Measurements from ENCODE around the gene CLTB.

CLTB gene

DNA sequence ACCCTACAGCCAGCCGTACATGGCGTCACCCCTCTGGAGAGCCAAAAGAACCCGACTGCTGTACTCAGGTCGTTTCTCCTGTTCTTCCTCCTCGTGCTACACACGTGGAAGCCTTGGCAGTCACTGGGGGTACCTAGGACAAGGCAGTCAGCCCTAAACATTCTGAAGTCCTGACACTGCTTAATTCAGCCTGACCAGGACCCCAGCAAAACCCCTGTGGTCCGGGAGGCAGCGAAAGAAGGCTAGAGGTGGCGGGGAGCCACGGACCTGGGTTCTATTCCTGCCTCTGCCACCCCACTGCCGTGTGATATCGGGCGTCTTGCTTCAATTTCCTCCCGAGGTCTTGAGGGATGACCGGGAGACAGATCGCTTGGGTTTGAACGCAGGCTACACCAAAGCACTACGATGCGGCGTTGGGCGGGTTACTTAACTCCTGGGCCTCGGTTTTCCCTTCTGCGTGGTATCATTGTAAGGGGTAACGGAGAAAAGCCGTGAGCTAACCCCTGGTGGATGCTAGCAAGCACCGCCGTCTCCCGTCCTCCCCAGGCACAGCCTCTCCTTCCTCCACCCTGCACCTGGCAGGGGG, 51.5 kb downstream of the CLTB start:
- H3K4me3 ChIP-seq, result peak overlapping the region; percentile 70 to 86 (median 81)
- H3K9ac ChIP-seq, result peak overlapping the region; percentile 72 to 88 (median 82)
- H3K27ac ChIP-seq, result peak overlapping the region; percentile 42 to 84 (median 76); a peak in 20 of 22 replicates
- H3K4me1 ChIP-seq, result peaks cover 40 to 67% (median 57%) of the 10 kb centered on the region in 10 experiments
- H3K27me3 ChIP-seq, result peaks cover 10 to 37% (median 24%) of the 10 kb centered on the region in 11 experiments; a peak in 21 of 22 replicates
- H3K9me3 ChIP-seq (replicated peaks in 1 of 11), result no peaks in the 10 kb centered on the region
- peaks cover under 1 to 28% (median 11%) of the 10 kb centered on the region in 11 experiments; a peak in 19 of 22 replicates for H4K20me1 ChIP-seq
- H3K4me2 ChIP-seq, result peak overlapping the region; percentile 89 to 100 (median 97)
- TF ChIP-seq Cebpa-rat (IDR thresholded peaks at IDR 0.05), result no peak
- peaks cover 0 to 25% (median 19%) of the 10 kb centered on the region in 11 experiments; a peak in 14 of 22 replicates for H3K36me3 ChIP-seq

DNA sequence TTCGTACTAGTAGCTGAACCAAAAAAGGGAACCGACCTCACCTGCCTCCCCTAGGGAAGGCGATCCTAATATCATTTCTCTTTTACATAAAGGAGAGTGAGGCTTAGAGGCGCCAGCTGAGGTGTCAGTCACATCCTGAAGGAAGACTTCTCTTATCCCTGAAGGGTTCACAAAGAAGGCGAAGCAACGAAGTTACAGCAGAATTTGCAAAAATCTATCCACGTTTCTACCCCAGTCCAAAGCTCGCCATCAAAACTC, 54.2 kb downstream of the CLTB start:
- H4K20me1 ChIP-seq, result peaks cover 14 to 44% (median 33%) of the 10 kb centered on the region in 11 experiments; a peak in 20 of 22 replicates
- no peak for TF ChIP-seq Cebpa-rat (IDR thresholded peaks at IDR 0.05)
- H3K27me3 ChIP-seq, result peaks cover 10 to 33% (median 24%) of the 10 kb centered on the region in 11 experiments; a peak in 21 of 22 replicates
- no peaks in the 10 kb centered on the region for H3K9me3 ChIP-seq (replicated peaks in 1 of 11)
- peak overlapping the region; percentile 25 to 88 (median 79); a peak in 21 of 22 replicates for H3K27ac ChIP-seq
- H3K4me3 ChIP-seq, result peak overlapping the region; percentile 80 to 100 (median 92)
- H3K4me2 ChIP-seq, result peak overlapping the region; percentile 83 to 97 (median 86)
- peak overlapping the region; percentile 84 to 96 (median 92) for H3K9ac ChIP-seq
- peaks cover 46 to 67% (median 61%) of the 10 kb centered on the region in 10 experiments for H3K4me1 ChIP-seq
- peaks cover 21 to 28% (median 23%) of the 10 kb centered on the region in 11 experiments; a peak in 21 of 22 replicates for H3K36me3 ChIP-seq

DNA sequence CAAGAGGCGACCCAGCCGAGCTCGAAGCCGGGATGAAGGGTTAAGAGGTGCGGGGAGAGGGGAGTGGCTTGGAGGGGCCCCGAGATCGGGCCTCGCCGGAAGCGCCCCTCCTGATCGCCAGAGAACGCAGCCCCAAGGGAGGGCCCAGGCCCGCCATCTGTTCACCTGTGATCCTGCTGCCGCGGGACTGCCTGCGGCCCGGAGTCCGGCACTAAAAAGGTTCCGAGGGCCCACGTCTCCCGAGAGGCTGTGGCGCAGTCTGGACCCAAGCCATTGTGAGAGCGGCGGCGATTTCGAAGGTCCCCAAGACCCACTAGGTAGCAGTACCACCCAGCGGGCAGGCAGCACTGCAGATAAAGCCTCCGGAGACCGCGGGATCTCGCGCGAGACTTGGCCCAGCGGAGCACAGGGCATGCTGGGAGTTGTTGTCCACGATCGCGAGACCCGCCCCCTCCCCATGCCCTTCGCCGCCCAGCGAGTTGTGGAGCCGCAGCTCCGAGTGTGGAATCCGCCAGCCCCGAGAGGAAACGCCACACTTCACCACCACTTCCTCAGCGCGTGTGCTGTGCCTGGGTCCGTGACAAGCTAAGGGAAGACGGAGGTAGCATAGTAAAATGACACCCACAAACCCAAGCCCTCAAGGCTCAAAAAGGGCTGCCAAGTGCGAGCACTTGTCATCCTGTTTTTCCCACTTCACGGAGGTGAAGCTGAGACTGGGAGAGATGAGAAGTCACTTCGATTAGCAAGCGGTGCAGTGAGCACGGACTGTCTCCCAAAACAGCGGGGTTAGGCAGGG, 54.7 kb downstream of the CLTB start, which contains the start of gene KIAA1191:
Gene KIAA1191, minus strand, starts transcription at position 328 of the 796 bp plus-strand sequence. CDS start 2,256 bp downstream, outside the sequence.
- Histone ChIP-seq H3K36me3 (peaks cover 26 to 33% (median 28%) of the 10 kb centered on the region in 11 experiments; a peak in 21 of 22 replicates), H3K4me2 (peak within 1 kb of the TSS; percentile 83 to 97 (median 86)), H4K20me1 (peaks cover 19 to 49% (median 39%) of the 10 kb centered on the region in 11 experiments; a peak in 20 of 22 replicates), H3K4me1 (peaks cover 41 to 62% (median 56%) of the 10 kb centered on the region in 10 experiments), H3K27ac (peak within 1 kb of the TSS; percentile 75 to 88 (median 84)), H3K27me3 (peaks cover 10 to 27% (median 21%) of the 10 kb centered on the region in 11 experiments; a peak in 21 of 22 replicates), H3K4me3 (peak within 1 kb of the TSS; percentile 80 to 100 (median 92)), H3K9ac (peak within 1 kb of the TSS; percentile 84 to 96 (median 92)), H3K9me3 (replicated peaks in 1 of 11) (no peaks in the 10 kb centered on the region)
- no peak for TF ChIP-seq Cebpa-rat (IDR thresholded peaks at IDR 0.05)

DNA sequence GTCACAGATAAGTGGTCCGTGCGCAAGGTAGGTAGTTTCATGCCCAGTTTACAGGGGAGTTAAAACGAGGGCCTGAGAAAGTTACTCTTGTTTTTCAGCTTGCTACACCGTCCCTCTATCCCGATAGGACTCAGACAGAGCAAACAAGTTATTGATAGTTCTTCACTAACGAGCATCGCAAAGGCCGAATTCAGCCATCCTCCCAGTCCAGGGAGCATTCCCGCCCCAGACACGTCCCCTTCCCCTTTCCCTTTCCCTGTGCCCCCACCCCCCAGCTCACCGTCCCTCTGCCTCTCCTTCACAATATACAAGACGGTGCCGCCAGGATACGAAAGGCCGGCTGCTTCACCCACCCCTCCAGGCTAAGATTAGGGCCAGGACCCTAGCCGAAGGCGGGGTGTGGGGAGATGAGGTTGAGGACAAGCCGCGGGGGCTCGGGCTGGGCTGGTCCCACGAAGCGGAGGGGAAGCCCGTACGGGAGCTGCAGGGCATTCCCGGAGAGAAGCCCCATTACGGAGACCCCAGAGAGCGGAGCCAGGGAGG, 55.4 kb downstream of the CLTB start:
- H3K4me3 ChIP-seq, result peak overlapping the region; percentile 80 to 100 (median 92)
- TF ChIP-seq Cebpa-rat (IDR thresholded peaks at IDR 0.05), result no peak
- H3K36me3 ChIP-seq, result peaks cover 33 to 40% (median 35%) of the 10 kb centered on the region in 11 experiments
- peaks cover 7 to 21% (median 14%) of the 10 kb centered on the region in 11 experiments; a peak in 21 of 22 replicates for H3K27me3 ChIP-seq
- peak overlapping the region; percentile 83 to 96 (median 86) for H3K4me2 ChIP-seq
- peak overlapping the region; percentile 75 to 88 (median 84) for H3K27ac ChIP-seq
- H3K4me1 ChIP-seq, result peaks cover 34 to 55% (median 49%) of the 10 kb centered on the region in 10 experiments
- H3K9me3 ChIP-seq (replicated peaks in 1 of 11), result no peaks in the 10 kb centered on the region
- H4K20me1 ChIP-seq, result peaks cover 26 to 54% (median 45%) of the 10 kb centered on the region in 11 experiments; a peak in 20 of 22 replicates
- peak overlapping the region; percentile 84 to 96 (median 92) for H3K9ac ChIP-seq

DNA sequence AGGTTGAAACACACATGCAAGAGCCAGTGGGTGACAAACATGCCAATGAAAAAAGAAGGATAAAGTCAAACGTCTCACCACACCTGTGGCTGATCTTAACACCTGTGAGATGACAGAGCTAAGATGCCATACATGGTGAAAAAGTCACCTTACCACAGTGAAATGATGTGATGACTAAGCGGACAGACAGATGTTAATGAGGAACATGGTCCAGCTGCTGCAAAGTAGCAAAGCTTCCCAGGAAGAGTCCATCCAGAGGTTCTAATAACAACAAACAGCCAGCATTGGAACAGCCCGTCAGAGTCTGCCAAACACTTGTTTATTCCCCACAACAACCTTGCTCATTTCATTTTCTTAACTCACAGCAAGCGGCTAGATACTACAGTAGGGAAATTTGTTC, 56.7 kb downstream of the CLTB start:
- Histone ChIP-seq H3K27ac (no peak overlapping the region), H3K36me3 (peaks cover 46 to 53% (median 48%) of the 10 kb centered on the region in 11 experiments), H3K9me3 (replicated peaks in 1 of 11) (no peaks in the 10 kb centered on the region), H3K4me2 (peak overlapping the region; percentile 83 to 96 (median 86)), H3K9ac (peak overlapping the region in 2 of 11 experiments; percentile 3 to 94; a peak in 3 of 22 replicates), H3K4me1 (peaks cover 29 to 44% (median 39%) of the 10 kb centered on the region in 10 experiments), H3K27me3 (peaks cover 0 to 8% (median 1%) of the 10 kb centered on the region in 11 experiments; a peak in 11 of 22 replicates), H3K4me3 (peak overlapping the region in 3 of 10 experiments; percentile 5 to 99 (median 97); a peak in 4 of 20 replicates), H4K20me1 (peaks cover 39 to 68% (median 58%) of the 10 kb centered on the region in 11 experiments; a peak in 21 of 22 replicates)
- TF ChIP-seq Cebpa-rat (IDR thresholded peaks at IDR 0.05), result no peak

DNA sequence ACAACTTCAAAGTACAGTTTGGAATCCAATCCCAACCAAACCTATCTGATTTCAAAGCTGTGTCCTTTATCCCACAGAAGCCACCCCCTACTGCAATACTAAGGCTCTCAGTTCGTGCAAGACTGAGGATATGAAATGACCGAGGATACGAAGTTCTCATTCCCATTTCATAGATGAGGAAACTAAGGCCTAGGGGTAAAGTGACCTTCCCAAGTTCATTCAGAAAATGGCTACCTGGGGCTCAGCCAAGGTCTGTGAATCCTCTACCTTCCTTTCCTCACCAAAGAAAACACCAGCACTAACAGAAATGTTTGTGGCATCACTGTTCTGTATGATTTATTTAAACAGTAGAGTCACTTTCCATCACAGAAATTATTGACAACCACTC, 60.2 kb downstream of the CLTB start:
- Histone ChIP-seq H3K27ac (no peak overlapping the region), H3K9ac (no peak overlapping the region), H3K27me3 (no peaks in the 10 kb centered on the region), H3K4me1 (peaks cover 14 to 20% (median 15%) of the 10 kb centered on the region in 10 experiments), H3K36me3 (peaks cover 81 to 87% (median 83%) of the 10 kb centered on the region in 11 experiments), H3K4me2 (no peak overlapping the region), H4K20me1 (peaks cover 70 to 100% (median 93%) of the 10 kb centered on the region in 11 experiments; a peak in 21 of 22 replicates), H3K9me3 (replicated peaks in 1 of 11) (no peaks in the 10 kb centered on the region), H3K4me3 (no peak overlapping the region)
- no peak for TF ChIP-seq Cebpa-rat (IDR thresholded peaks at IDR 0.05)

DNA sequence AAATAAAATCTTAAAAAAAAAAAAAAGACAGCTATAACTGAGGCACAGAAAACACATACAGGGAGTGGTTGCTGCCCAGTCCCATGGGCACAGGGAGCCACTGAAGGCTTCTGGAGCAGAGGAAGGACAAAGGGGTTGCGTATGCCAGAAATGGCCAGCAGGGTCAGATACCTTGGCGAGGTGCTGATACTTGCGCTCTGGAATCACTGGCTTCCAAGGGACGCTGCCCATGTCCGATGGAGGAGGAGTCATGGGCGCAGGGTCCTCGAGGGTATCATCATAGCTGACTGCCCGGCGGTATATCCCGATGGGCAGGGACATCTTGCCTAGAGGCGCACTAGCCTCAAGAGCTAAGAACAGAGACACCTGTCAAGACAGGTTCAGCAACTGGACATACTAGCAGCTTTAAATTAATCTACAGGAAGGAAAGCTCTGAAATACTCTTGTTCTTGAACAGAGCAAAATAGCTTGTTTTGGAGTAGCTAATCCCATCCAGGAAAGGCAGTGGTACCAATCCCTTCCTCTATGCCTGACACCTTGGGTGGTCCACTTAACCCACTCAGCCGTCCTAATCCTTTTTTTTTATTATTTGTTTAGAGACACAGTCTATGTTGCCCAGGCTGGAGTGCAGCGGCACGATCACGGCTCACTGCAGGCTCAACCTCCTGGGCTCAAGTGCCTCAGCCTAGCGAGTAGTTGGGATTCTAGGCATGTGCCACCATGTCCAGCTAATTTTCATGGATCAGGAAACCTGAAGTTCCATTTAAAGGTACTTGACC, 60.8 kb downstream of the CLTB start:
- Histone ChIP-seq H3K27ac (no peak overlapping the region), H3K4me1 (peaks cover 13 to 19% (median 14%) of the 10 kb centered on the region in 10 experiments), H3K27me3 (no peaks in the 10 kb centered on the region), H3K9me3 (replicated peaks in 1 of 11) (no peaks in the 10 kb centered on the region), H3K4me3 (no peak overlapping the region), H4K20me1 (peaks cover 76 to 100% (median 93%) of the 10 kb centered on the region in 11 experiments; a peak in 21 of 22 replicates), H3K9ac (no peak overlapping the region), H3K4me2 (no peak overlapping the region), H3K36me3 (peaks cover 87 to 93% (median 89%) of the 10 kb centered on the region in 11 experiments)
- no peak for TF ChIP-seq Cebpa-rat (IDR thresholded peaks at IDR 0.05)

DNA sequence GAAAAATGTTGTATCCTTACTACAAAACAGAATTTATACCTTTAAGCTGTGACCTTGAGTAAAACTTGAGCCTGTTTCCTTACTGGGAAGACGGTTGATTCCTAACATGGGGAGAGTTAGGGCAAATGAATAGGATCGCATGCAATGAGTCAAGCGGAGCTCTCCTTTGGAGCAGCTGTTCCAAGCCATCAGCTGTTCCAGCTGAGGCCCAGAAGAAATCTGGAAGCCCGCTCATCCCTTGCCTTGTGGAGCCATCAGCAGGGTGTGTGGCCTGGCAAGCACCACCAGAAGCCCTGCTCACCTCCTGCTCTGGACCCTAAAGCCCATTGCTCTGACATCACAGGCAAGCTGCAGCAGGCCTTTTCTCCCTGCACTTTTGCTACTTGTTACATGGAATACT, 62.8 kb downstream of the CLTB start:
- Histone ChIP-seq H3K4me1 (peaks cover 0 to 5% (median 0%) of the 10 kb centered on the region in 10 experiments; a peak in 2 of 20 replicates), H3K9me3 (replicated peaks in 1 of 11) (no peaks in the 10 kb centered on the region), H3K4me2 (no peak overlapping the region), H3K36me3 (peaks cover 98 to 100% (median 100%) of the 10 kb centered on the region in 11 experiments), H3K27me3 (no peaks in the 10 kb centered on the region), H4K20me1 (peaks cover 78 to 100% (median 97%) of the 10 kb centered on the region in 11 experiments), H3K27ac (no peak overlapping the region), H3K4me3 (no peak overlapping the region), H3K9ac (no peak overlapping the region)
- no peak for TF ChIP-seq Cebpa-rat (IDR thresholded peaks at IDR 0.05)

Measured in BLaER1 treated with 17β-estradiol and CSF1 and Interleukin-3, amounts not matched to agents 10 nM and 100 nM (cell line).